ENCODE results near the gene IQCM.
"Not testable (repeated sequence)": the region's sequence is repeated elsewhere in the genome, so short reads cannot be mapped to it uniquely, and the experiment has no call there.

The IQCM gene

GRCh38 chr4:149426461-149426860, 389.2 kb downstream of the IQCM start:
- DNase-seq, result no peak

- no peak for DNase-seq
These were observed 406.1 kb downstream of the IQCM start for GRCh38 chr4:149409555-149409962.

GRCh38 chr4:149409146-149409545, 406.5 kb downstream of the IQCM start:
- DNase-seq, result no peak

GRCh38 chr4:149404143-149404542, 411.5 kb downstream of the IQCM start:
- DNase-seq, result no peak

GRCh38 chr4:149403081-149403480, 412.6 kb downstream of the IQCM start:
- DNase-seq, result no peak

- DNase-seq, result no peak
These were observed 416.6 kb downstream of the IQCM start for GRCh38 chr4:149398993-149399392.

GRCh38 chr4:149370785-149371420, 444.7 kb downstream of the IQCM start:
- DNase-seq, result peak; percentile 17

- no peak for DNase-seq
These were observed 445.6 kb downstream of the IQCM start for GRCh38 chr4:149370002-149370401.

GRCh38 chr4:149353241-149353640, 462.4 kb downstream of the IQCM start:
- DNase-seq, result no peak

GRCh38 chr4:149349541-149349940, 466.1 kb downstream of the IQCM start:
- no peak for DNase-seq

GRCh38 chr4:149347139-149347538, 468.5 kb downstream of the IQCM start:
- no peak for DNase-seq

GRCh38 chr4:149345424-149345823, 470.2 kb downstream of the IQCM start:
- DNase-seq, result no peak

GRCh38 chr4:149344436-149344835, 471.2 kb downstream of the IQCM start:
- DNase-seq, result no peak

GRCh38 chr4:149343614-149344013, 472.0 kb downstream of the IQCM start:
- no peak for DNase-seq

- not testable (repeated sequence) for DNase-seq
These were observed 474.5 kb downstream of the IQCM start for GRCh38 chr4:149341117-149341516.

- no peak for DNase-seq
These were observed 487.5 kb downstream of the IQCM start for GRCh38 chr4:149328161-149328560.

GRCh38 chr4:149322203-149322602, 493.4 kb downstream of the IQCM start:
- no peak for DNase-seq

GRCh38 chr4:149321438-149321837, 494.2 kb downstream of the IQCM start:
- DNase-seq, result no peak

- DNase-seq, result no peak
These were observed 504.6 kb downstream of the IQCM start for GRCh38 chr4:149311076-149311475.

GRCh38 chr4:149306537-149306936, 509.1 kb downstream of the IQCM start:
- DNase-seq, result no peak
